PFSK-1 (cell line): ENCODE results near the gene VSIG10L.

Experiments
- FOXP2 ChIP-seq: optimal IDR thresholded peaks from 2 replicates; pipeline ENCODE3; 2011; ENCODE audit warnings: borderline replicate concordance, control low read depth, inconsistent platforms; ENCODE audit not compliant: insufficient read depth; ENCODE audit errors: extremely low read length, extremely low read depth
- POLR2AphosphoS5 ChIP-seq: IDR thresholded peaks from 2 replicates; pipeline ENCODE4 v1.6.1; 2012; ENCODE audit warnings: low read depth, mild to moderate bottlenecking, control low read depth, low read length, moderate library complexity
- REST ChIP-seq, 2 experiments: IDR thresholded peaks; 2 replicates each; pipeline versions ENCODE4 v1.6.1 to v1.8.0; 2011 to 2012; ENCODE audit warnings: low read depth in 2 of 2, low read length in 2 of 2, control low read depth in 1 of 2, inconsistent platforms in 1 of 2, mild to moderate bottlenecking in 1 of 2, moderate library complexity in 1 of 2; ENCODE audit not compliant: insufficient read depth in 1 of 2
- SIN3A ChIP-seq: IDR thresholded peaks from 2 replicates; pipeline ENCODE4 v1.6.1; 2012; ENCODE audit warnings: mild to moderate bottlenecking, low read length, moderate library complexity, borderline replicate concordance; ENCODE audit not compliant: insufficient read depth
- TAF1 ChIP-seq: IDR thresholded peaks from 2 replicates; pipeline ENCODE4 v1.6.1; 2012; ENCODE audit warnings: low read length, control low read depth, borderline replicate concordance; ENCODE audit not compliant: insufficient read depth

GRCh38 chr19:51292971-51293370 lies 49.0 kb downstream of the VSIG10L start:
- no peak for TF ChIP-seq TAF1
- no peak for TF ChIP-seq POLR2AphosphoS5
- no peak for TF ChIP-seq REST (IDR thresholded peaks at IDR 0.05; ENCODE audit: insufficient read depth in 1 of 2, low read depth in 2 of 2, low read length in 2 of 2)
- TF ChIP-seq SIN3A = no peak
- TF ChIP-seq FOXP2 = no peak
